Measurements from ENCODE around the gene BLM.
A peak's percentile ranks its signal among the peaks of the same experiment; 100 is the strongest.

Gene BLM

DNA sequence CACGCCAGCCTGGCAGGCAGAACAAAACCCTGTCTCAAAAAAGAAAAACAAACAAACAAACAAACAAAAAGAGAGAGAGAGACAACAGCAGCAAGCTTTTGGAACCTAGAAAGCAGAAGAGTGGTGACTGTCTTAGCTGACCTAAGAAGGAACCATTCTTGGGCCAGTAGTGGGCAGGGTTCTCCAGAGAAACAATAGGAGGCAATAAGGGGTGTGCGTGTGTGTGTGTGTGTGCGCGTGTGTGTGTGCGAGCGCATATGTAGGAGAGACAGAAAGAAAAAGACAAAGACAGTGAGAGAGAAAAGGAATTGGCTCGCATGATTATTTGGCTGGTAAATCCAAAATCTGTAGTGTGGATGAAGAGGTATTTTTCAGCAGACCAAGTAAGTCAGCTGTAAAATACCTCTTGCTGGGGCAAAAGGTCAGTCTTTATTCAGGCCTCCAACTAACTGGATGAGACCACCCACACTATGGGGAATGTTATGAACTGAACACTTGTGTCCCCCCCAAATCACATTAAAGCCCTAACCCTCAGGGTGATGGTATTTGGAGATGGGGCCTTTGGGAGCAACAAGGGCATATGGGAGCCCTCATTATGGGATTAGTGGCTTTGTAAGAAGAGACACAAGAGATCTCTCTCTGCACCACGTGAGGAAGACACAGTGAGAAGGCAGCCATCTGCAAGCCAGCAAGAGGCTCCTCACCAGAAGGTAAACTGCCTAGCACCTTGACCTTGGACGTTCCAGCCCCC is 15.1 kb upstream of the BLM start:
- no peak overlapping the region for H3K4me3 ChIP-seq (ENCODE audit: low read depth, low read length)
- no peaks in the 10 kb centered on the region for H3K9me3 ChIP-seq
- no peaks in the 10 kb centered on the region for H3K27me3 ChIP-seq
- TF ChIP-seq, protein P1, sequence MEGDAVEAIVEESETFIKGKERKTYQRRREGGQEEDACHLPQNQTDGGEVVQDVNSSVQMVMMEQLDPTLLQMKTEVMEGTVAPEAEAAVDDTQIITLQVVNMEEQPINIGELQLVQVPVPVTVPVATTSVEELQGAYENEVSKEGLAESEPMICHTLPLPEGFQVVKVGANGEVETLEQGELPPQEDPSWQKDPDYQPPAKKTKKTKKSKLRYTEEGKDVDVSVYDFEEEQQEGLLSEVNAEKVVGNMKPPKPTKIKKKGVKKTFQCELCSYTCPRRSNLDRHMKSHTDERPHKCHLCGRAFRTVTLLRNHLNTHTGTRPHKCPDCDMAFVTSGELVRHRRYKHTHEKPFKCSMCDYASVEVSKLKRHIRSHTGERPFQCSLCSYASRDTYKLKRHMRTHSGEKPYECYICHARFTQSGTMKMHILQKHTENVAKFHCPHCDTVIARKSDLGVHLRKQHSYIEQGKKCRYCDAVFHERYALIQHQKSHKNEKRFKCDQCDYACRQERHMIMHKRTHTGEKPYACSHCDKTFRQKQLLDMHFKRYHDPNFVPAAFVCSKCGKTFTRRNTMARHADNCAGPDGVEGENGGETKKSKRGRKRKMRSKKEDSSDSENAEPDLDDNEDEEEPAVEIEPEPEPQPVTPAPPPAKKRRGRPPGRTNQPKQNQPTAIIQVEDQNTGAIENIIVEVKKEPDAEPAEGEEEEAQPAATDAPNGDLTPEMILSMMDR (IDR thresholded peaks at IDR 0.05; ENCODE audit: low read depth, low read length) = no peak
- no peaks in the 10 kb centered on the region for H3K36me3 ChIP-seq
- H3K4me1 ChIP-seq = no peaks in the 10 kb centered on the region
- DNase-seq = no peak

GRCh38 chr15:90703455-90703854 is 13.7 kb upstream of the BLM start:
- H3K36me3 ChIP-seq = no peaks in the 10 kb centered on the region
- TF ChIP-seq, protein P1 (IDR thresholded peaks at IDR 0.05; ENCODE audit: low read depth, low read length) = no peak
- no peak overlapping the region for H3K4me3 ChIP-seq (ENCODE audit: low read depth, low read length)
- no peaks in the 10 kb centered on the region for H3K4me1 ChIP-seq
- no peaks in the 10 kb centered on the region for H3K9me3 ChIP-seq
- H3K27me3 ChIP-seq = no peaks in the 10 kb centered on the region
- no peak for DNase-seq

DNA sequence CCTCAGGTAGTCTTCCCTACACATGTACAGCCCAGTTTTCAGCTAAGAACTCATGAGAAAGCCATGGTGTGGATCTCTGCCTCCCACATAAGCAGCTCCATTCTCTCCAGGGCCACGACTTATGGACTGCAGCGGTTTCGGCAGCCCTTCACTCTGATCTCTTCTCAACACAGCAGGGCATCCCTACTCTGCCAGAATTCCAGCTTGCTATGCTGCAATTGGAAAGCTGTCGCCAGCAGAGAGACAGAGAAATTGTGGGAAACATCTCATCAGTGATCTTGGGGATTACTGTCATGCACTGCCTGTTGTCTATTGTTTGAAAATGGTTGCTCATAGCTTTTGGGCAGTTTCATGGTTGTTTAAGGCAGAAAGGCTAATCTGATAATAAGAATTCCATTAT is 11.9 kb upstream of the BLM start:
- H3K27me3 ChIP-seq = no peaks in the 10 kb centered on the region
- no peak overlapping the region for H3K4me3 ChIP-seq (ENCODE audit: low read depth, low read length)
- H3K36me3 ChIP-seq = no peaks in the 10 kb centered on the region
- TF ChIP-seq, protein P1 (IDR thresholded peaks at IDR 0.05; ENCODE audit: low read depth, low read length) = no peak
- DNase-seq = no peak
- H3K9me3 ChIP-seq = no peaks in the 10 kb centered on the region
- H3K4me1 ChIP-seq = no peaks in the 10 kb centered on the region

DNA sequence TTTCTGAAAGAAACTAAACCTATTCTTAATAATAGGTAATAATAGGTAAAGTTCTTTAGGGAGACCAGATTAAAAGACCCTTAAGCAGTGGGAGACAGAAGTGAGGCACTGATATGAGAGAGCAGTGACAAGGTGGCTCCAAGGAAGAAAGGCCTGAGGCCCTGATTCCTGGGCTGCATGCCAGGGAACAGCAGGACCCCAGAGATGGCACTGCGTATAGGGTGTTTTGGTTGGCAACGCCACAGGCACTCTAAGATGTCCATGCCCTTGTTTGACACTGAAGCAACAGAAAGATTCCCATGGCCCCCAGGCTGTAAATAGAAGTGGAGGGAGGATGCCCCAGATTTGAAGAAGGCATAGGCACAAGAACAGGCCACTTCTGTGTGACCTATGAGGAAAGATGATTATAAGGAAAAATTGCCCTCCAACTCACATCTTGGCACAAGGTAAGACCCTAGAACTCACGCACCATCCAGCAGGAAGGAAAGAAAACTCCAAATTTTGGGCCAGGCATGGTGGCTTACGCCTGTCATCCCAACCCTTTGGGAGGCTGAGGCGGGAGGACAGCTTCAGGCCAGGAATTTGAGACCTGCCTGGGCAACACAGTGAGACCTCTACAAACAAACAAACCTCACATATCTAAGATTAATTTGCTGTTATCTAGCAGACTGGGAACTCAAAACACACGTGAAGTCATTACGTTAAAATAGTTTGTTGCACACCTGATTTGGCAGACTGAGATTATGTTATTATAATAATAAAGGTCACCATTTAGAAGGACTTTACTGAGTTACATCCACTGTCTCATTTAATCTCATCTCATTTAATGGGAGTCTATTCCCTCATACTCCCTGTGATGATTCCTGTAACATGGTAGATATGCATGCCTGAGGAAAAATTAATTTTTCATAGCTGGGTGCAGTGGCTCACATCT is 10.5 kb upstream of the BLM start:
- DNase-seq = peak; percentile 74
- Histone ChIP-seq H3K36me3 (no peaks in the 10 kb centered on the region), H3K27me3 (no peaks in the 10 kb centered on the region), H3K4me3 (ENCODE audit: low read depth, low read length) (no peak overlapping the region), H3K9me3 (no peaks in the 10 kb centered on the region), H3K4me1 (no peaks in the 10 kb centered on the region)
- TF ChIP-seq, protein P1 (IDR thresholded peaks at IDR 0.05; ENCODE audit: low read depth, low read length) = no peak

DNA sequence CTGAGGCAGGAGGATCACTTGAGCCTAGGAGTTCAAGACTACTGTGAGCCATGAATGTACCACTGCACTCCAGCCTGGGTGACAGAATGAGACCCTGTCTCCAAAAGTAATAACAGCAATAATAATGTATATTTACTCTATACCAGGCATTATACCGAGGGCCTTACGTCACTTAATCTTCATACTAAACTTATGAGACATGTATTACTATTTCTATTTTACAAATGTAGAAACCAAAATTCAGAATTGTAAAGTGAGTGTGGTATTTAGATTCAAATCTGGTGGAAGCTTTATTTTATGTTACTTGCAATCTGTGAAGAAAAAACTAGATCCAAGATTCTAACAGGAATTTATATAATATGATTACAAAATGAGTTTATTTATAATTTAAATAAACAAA is 9.7 kb upstream of the BLM start:
- H3K9me3 ChIP-seq = no peaks in the 10 kb centered on the region
- no peak for DNase-seq
- H3K4me3 ChIP-seq (ENCODE audit: low read depth, low read length) = no peak overlapping the region
- H3K36me3 ChIP-seq = no peaks in the 10 kb centered on the region
- H3K4me1 ChIP-seq = no peaks in the 10 kb centered on the region
- TF ChIP-seq, protein P1 (IDR thresholded peaks at IDR 0.05; ENCODE audit: low read depth, low read length) = no peak
- H3K27me3 ChIP-seq = no peaks in the 10 kb centered on the region

GRCh38 chr15:90708516-90708915 is 8.6 kb upstream of the BLM start:
- Histone ChIP-seq H3K4me3 (ENCODE audit: low read depth, low read length) (no peak overlapping the region), H3K9me3 (no peaks in the 10 kb centered on the region), H3K36me3 (no peaks in the 10 kb centered on the region), H3K4me1 (no peaks in the 10 kb centered on the region), H3K27me3 (no peaks in the 10 kb centered on the region)
- TF ChIP-seq, protein P1 (IDR thresholded peaks at IDR 0.05; ENCODE audit: low read depth, low read length) = no peak
- DNase-seq = no peak
